Right lobe of liver (tissue), 4 donors: ENCODE results near the gene RERE.

Experiments
- POLR2A ChIP-seq: fragments of 450-650 bp; IDR thresholded peaks from one replicate; pipeline ENCODE4 v1.6.1; 2017; ENCODE audit warnings: antibody characterized with exemption, mild to moderate bottlenecking
- TF ChIP-seq, protein P1 (sequence below), 4 donors: fragments of 200-600 bp in 3 of 4; fragments of 450-650 bp in 1 of 4; IDR thresholded peaks; one replicate each; pipeline versions ENCODE4 v1.5.1 to v1.8.0; 2016 to 2022; ENCODE audit warnings: antibody characterized with exemption in 4 of 4, mild to moderate bottlenecking in 2 of 4
- donor health status: DM: no; HTN: no; CAD: no.
- donor health status: DM: no; HTN: no; CAD: no.
- donor health status: DM: no; HTN: yes; CAD: no.

DNA sequence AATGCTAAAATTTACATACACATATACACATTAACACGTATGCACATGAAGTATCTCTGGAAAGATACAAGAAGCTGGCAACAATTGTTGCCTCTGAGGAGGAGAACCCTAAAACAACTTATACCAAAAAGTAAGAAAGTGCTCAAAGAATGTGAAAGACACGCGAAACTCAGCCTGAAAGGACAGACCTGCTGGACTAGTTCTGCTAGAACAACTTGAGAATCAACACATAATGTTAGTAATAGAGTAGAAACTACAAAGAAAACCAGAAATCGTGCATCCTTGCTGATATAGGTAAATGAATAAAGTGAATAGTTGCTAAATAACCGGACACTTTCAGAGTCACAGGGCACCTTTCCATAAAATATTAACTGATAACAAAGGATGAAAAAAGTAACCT, 242.5 kb downstream of the RERE start:
- TF ChIP-seq, protein P1, sequence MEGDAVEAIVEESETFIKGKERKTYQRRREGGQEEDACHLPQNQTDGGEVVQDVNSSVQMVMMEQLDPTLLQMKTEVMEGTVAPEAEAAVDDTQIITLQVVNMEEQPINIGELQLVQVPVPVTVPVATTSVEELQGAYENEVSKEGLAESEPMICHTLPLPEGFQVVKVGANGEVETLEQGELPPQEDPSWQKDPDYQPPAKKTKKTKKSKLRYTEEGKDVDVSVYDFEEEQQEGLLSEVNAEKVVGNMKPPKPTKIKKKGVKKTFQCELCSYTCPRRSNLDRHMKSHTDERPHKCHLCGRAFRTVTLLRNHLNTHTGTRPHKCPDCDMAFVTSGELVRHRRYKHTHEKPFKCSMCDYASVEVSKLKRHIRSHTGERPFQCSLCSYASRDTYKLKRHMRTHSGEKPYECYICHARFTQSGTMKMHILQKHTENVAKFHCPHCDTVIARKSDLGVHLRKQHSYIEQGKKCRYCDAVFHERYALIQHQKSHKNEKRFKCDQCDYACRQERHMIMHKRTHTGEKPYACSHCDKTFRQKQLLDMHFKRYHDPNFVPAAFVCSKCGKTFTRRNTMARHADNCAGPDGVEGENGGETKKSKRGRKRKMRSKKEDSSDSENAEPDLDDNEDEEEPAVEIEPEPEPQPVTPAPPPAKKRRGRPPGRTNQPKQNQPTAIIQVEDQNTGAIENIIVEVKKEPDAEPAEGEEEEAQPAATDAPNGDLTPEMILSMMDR (IDR thresholded peaks at IDR 0.05) = no peak
- TF ChIP-seq POLR2A = no peak
